ENCODE results near the gene MTCL3.

The MTCL3 gene

DNA sequence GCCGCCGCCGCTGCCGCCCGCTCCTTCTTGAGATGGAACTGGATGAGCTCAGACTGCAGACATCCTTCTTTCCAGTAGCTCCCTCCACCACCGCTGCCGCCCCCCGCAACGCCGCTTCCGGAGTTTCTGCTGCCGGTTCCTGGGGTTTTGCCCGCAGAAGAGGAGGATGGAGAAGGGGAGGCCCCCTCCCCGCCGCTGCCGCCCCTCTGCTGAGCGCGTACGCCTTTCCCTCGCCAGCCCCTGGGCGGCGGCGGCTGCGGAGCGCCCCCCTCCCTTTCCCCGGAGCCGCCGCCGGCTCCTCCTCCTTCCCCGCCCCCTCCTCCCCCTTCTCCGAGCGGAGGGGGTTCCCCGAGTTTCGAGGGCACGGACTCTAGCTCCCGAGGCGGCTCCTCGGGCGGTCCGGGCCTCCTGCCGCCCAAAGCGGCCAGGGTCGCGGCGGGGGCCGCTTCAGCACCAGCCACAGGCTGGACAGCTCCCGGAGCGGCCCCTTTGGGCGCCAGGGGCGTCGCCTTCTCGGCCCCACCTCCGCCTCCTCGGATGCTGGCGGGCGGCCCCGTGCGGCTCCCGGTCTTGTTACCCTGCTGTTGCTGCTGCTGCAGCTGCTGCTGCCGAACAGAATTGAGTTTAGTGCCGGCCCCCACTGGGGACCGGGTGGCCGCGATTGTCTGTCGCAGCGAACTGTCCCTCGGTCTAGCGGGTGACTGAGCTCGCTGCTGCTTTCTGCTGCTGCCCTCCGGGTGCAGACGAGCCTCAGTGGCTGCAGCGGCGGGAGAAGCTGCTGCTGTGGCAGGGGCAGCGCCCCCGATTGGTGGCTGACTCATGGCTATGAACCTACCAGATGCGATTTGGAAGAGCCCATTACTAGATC is 3.1 kb downstream of the MTCL3 start:
- H2AFZ ChIP-seq (ENCODE audit: low read depth, low read length): peak overlapping the region; percentile 40
- no peaks in the 10 kb centered on the region for H3K9me1 ChIP-seq (replicated peaks; ENCODE audit: control insufficient read depth, extremely low read depth, insufficient read depth, low read length)
- ChIA-PET POLR2A (no interaction called here), CTCF (interaction anchor here (0.5 to 3.0 kb wide), 34 partner anchors 8 to 220 kb away, joined by 3 to 21 read pairs (median 4); partner anchors contain the start of gene KIAA0408)
- peak overlapping the region; percentile 9 to 36 (median 19) for H3K4me3 ChIP-seq (replicated peaks in 1 of 3; ENCODE audit: insufficient read depth in 1 of 3, low read depth in 1 of 3, low read length in 3 of 3)
- no peak overlapping the region for H3K9ac ChIP-seq (replicated peaks; ENCODE audit: extremely low read depth, insufficient read depth, low read length)
- no peaks in the 10 kb centered on the region for H3K79me2 ChIP-seq (ENCODE audit: control insufficient read depth, insufficient read depth, low read length)
- intact Hi-C loops (cut with micrococcal nuclease) (no loop called here), dilution Hi-C loops (cut with MboI; ENCODE audit: extremely low pct_ligation_motif_present, low sequenced_read_pairs) (no loop called here)
- no peaks in the 10 kb centered on the region for H4K20me1 ChIP-seq (replicated peaks; ENCODE audit: control insufficient read depth, extremely low read depth, insufficient read depth, low read length)
- H3K4me1 ChIP-seq (ENCODE audit: control insufficient read depth, extremely low read depth, insufficient read depth, low read length): peaks cover 15% of the 10 kb centered on the region
- H3K27me3 ChIP-seq (ENCODE audit: control insufficient read depth in 2 of 2, insufficient read depth in 2 of 2, low read length in 2 of 2): peaks cover 34 to 68% of the 10 kb centered on the region in 2 experiments
- FAIRE-seq (no peak), DNase-seq (ENCODE audit: low read depth, low spot score) (peak; percentile 19)
- TF ChIP-seq POLR2AphosphoS5 (IDR thresholded peaks at IDR 0.05; ENCODE audit: insufficient read depth, low read depth, low read length) (no peak), POLR2A (IDR thresholded peaks at IDR 0.05; ENCODE audit: low read depth, low read length) (no peak), MYC (IDR thresholded peaks at IDR 0.05; ENCODE audit: low read depth, low read length) (no peak), JUN (IDR thresholded peaks at IDR 0.05; ENCODE audit: borderline replicate concordance, insufficient read depth, insufficient read length, low read depth) (no peak), FOS (IDR thresholded peaks at IDR 0.05; ENCODE audit: borderline replicate concordance, insufficient read depth, low read length) (no peak), GATA2 (IDR thresholded peaks at IDR 0.05; ENCODE audit: insufficient read depth, insufficient read length, low read depth, low read length) (no peak), EZH2 (IDR thresholded peaks at IDR 0.05; ENCODE audit: borderline replicate concordance, low read depth, low read length, severe bottlenecking) (no peak)
- TF ChIP-seq, protein P1, sequence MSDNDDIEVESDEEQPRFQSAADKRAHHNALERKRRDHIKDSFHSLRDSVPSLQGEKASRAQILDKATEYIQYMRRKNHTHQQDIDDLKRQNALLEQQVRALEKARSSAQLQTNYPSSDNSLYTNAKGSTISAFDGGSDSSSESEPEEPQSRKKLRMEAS (IDR thresholded peaks at IDR 0.05; ENCODE audit: insufficient read depth, insufficient read length): no peak
- TF ChIP-seq, protein P2, sequence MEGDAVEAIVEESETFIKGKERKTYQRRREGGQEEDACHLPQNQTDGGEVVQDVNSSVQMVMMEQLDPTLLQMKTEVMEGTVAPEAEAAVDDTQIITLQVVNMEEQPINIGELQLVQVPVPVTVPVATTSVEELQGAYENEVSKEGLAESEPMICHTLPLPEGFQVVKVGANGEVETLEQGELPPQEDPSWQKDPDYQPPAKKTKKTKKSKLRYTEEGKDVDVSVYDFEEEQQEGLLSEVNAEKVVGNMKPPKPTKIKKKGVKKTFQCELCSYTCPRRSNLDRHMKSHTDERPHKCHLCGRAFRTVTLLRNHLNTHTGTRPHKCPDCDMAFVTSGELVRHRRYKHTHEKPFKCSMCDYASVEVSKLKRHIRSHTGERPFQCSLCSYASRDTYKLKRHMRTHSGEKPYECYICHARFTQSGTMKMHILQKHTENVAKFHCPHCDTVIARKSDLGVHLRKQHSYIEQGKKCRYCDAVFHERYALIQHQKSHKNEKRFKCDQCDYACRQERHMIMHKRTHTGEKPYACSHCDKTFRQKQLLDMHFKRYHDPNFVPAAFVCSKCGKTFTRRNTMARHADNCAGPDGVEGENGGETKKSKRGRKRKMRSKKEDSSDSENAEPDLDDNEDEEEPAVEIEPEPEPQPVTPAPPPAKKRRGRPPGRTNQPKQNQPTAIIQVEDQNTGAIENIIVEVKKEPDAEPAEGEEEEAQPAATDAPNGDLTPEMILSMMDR (IDR thresholded peaks at IDR 0.05; ENCODE audit: extremely low read depth in 1 of 2, insufficient read depth in 1 of 2, low read depth in 1 of 2, low read length in 2 of 2): no peak
- H3K36me3 ChIP-seq (ENCODE audit: control insufficient read depth in 2 of 2, extremely low read depth in 1 of 2, insufficient read depth in 2 of 2, low read length in 2 of 2): no peaks in the 10 kb centered on the region
- peak overlapping the region; percentile 43 for H3K4me2 ChIP-seq (ENCODE audit: insufficient read depth, low read length)
- H3K9me3 ChIP-seq (replicated peaks; ENCODE audit: control insufficient read depth, insufficient read depth, low read length): no peaks in the 10 kb centered on the region
- no peak overlapping the region for H3K27ac ChIP-seq (ENCODE audit: insufficient read depth, low read depth, low read length)
- no TSS peak for BruUV-seq (replicated peaks)
